TTC549 (cell line): ENCODE data around the gene FIBCD1.

Experiments
- FAIRE-seq: peaks from 2 replicates; lab custom pipeline; 2012; peaks lifted over from hg19 to GRCh38; lab: Jason Lieb, UNC

FIBCD1 gene

GRCh38 chr9:130952065-130952762, 13.2 kb upstream of the FIBCD1 start:
- FAIRE-seq, result no peak

DNA sequence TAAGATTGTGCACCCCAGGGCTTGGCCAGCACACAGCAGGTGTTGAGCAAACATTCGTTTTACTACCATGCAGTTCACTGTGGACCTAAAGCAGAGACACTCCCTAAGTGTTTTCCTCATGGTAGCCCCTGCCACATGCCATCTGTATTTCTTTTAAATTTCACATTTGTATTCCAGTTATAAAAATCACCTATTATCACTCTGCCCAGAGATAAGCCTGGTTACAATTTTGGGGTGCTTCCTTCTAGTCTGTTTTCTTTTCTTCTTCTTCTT, 10.9 kb upstream of the FIBCD1 start:
- FAIRE-seq, result no peak

DNA sequence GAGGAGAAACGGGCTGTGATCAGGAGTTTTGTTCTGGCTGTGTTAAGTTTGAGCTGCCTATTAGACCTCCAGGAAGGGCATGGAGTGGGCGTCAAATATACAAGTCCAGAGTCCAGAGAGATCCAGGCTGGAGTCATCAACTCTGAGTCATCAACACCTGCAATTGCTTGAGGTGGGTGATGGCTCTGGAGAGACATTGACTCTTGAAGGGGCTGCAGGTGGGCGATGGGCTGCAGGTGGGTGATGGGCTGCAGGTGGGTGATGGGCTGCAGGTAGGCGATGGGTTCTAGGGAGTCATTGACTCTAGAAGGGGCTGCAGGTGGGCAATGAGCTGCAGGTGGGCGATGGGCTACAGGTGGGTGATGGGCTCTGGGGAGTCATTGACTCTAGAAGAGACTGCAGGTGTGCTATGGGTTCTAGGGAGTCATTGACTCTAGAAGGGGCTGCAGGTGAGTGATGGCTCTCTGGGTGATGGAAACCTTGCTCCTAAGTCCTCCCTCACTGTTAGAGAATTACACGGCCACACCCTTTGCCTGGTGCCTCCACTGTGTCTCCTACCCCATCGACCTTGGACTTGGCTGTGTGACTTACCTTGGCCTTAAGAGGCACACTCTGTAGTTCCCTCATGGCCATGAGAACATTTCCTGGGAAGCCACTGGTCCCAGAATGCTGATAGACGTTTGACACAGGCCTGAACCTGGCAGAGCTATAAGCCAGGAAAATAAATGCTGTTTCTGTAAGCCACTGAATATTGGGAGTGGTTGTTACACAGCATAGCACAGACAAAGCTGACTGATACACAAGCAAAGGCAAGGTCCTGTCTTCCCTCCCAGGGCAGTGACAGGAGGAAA, 10.4 kb upstream of the FIBCD1 start:
- FAIRE-seq, result no peak

- no peak for FAIRE-seq
These were observed 9.2 kb upstream of the FIBCD1 start for GRCh38 chr9:130948266-130948665.

DNA sequence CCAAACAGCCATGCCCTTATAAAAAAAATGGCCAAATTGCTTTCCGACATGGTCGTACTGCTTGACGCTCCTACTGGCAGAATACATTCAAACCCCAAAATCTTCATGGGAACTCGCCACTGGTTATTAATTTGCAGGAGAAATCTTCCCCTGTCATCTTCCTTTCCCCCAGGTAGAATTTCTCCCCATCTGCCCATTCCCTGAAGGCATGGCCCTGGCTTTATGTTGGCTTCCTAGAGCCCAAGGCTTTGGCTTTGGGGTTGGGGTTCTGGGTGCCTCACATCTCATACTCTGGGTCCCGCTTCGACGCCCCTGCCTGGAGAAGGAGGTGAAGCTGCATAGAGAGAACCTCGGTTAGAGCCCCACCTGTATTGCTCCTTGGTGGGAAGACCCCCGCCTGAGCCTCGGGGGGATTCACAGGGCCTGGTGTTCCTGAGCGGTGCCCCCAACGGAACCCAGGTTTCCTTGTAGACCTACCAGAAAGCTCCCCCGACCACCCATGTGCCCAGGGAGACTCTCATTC, 8.6 kb upstream of the FIBCD1 start:
- no peak for FAIRE-seq

DNA sequence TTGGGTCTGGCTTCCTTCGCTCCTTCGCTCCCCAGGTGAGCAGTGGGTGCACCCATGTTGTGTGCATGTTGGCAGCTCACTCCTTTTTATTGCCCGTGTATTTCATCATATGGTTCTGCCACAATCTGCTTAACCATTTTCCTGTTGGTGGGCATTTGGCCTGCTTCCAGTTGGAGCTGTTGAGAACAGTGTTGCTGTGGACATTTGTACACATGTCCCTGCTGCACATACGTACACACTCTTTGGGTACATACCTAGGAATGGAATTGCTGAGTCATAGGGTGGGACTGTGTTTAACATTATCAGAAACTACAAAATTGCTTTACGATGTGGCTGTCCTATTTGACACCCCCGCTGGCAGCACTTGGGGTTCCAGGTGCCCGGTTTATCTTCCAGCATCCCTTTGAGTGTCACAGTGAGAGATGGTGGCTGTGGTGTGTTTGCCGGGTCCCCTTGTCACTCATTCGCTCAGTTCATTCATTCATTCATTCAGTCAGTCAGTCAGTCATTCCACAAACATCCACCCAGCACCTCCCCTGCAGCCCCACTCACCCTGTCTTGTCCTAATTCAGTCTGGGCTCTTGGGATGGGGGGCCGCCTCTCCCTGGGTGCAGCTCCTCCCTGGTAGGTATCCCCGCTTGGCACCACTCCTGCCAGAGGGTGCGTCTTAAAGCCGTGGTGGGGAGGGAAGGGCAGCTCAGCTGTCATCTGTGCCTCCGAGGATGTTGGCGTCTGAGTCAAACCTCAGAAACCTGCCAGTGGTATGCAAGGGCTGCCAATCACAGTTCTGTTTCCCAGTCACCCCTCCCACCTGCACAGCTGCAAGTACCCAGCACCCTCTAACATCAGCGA, 7.9 kb upstream of the FIBCD1 start:
- FAIRE-seq, result no peak

GRCh38 chr9:130945173-130945572, 6.1 kb upstream of the FIBCD1 start:
- no peak for FAIRE-seq

GRCh38 chr9:130944510-130945058, 5.5 kb upstream of the FIBCD1 start:
- no peak for FAIRE-seq

DNA sequence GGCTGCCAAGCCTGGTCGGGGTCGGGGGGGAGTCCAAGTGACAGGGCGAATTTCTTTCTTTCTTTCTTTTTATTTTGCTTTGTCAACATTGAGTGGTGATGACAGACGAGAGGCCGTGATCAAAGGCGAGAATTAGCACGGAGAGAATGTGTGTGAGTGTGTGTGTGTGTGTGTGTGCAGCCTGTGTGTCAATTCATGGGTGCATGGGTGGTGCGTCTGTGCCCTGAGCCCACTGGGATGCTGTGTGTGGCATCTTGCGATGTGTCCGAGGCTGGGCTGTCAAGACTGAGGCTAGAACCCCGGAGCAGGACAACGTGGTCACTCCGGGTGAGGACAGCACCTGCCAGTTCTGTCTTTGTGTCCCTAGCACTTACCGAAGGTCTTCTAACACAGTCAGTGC, 4.7 kb upstream of the FIBCD1 start:
- FAIRE-seq, result no peak

- FAIRE-seq, result no peak
These were observed 4.2 kb upstream of the FIBCD1 start for GRCh38 chr9:130943221-130943620.

DNA sequence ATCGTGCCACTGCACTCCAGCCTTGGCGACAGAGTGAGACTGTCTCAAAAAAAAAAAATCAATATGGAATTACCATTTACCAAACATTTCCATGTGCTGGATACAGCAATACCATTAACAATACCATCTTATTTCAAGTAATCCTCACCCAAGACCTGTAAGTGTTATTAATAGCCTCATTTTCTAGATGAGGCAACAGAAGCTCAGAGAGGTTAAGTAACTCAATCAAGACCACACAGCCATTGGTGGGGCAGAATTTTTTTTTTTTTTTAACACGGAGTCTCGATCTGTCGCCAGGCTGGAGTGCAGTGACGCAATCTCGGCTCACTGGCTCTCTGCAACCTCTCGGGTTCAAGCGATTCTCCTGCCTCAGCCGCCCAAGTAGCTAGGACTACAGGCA, 3.6 kb upstream of the FIBCD1 start:
- no peak for FAIRE-seq

GRCh38 chr9:130942084-130942483, 3.0 kb upstream of the FIBCD1 start:
- FAIRE-seq, result no peak

- FAIRE-seq, result no peak
These were observed 1.9 kb upstream of the FIBCD1 start for GRCh38 chr9:130940693-130941576.

GRCh38 chr9:130940027-130940549, 1.0 kb upstream of the FIBCD1 start:
- FAIRE-seq, result no peak

DNA sequence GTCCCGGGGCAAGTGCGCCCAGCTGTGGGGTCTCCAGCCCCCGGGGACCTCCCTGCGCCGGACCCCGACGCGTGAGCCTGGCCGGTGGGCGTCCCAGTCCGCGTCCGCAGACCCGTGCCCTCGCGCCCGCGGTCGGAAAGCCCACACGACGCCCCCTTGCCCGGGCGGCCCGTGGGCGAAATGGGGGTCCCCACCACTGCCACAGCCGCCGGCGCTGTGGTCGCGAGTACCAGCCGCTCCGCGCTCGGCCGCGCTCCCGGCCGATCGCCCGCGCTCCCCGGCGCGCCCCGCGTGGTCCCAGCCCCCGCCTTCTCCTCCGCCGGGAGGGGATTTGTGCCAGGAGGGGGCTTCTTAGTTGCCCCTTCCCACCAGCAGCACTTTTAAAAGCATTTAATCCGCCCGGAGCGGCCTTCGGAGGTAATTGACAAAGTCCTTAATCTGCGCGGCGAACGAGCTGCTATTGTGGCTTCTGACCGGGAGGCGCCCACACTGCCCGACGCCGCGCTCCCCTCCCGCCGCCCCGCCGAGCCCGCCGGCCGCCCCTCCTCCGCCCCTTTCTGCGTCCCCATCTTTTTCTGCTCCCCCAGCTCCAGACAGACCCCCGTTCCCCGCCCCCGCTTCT, 469 bp upstream of the FIBCD1 start:
- no peak for FAIRE-seq

DNA sequence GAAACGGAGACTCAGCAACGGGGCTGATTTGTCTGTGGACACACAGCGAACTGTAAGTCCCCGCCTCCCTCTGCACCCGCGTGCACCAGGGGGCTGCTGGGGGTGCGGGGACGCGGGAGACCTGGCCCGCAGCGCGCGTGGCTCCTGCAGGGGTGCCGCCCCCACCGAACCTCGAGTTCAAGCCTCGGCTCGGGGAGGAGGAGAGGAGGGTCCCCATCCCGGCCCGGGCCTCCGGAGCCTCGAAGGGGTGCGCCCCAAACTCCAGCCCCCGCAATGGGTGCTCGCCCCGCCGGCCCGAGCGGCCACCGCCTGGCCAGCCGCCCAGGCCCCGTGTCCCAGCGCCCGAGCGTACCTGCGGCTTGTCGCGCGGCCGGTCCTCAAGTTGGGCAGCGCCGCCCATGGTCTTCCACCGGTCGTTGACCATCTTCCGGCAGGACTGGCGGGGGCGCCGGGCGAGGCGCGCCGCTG, 829 bp downstream of the FIBCD1 start:
- no peak for FAIRE-seq

DNA sequence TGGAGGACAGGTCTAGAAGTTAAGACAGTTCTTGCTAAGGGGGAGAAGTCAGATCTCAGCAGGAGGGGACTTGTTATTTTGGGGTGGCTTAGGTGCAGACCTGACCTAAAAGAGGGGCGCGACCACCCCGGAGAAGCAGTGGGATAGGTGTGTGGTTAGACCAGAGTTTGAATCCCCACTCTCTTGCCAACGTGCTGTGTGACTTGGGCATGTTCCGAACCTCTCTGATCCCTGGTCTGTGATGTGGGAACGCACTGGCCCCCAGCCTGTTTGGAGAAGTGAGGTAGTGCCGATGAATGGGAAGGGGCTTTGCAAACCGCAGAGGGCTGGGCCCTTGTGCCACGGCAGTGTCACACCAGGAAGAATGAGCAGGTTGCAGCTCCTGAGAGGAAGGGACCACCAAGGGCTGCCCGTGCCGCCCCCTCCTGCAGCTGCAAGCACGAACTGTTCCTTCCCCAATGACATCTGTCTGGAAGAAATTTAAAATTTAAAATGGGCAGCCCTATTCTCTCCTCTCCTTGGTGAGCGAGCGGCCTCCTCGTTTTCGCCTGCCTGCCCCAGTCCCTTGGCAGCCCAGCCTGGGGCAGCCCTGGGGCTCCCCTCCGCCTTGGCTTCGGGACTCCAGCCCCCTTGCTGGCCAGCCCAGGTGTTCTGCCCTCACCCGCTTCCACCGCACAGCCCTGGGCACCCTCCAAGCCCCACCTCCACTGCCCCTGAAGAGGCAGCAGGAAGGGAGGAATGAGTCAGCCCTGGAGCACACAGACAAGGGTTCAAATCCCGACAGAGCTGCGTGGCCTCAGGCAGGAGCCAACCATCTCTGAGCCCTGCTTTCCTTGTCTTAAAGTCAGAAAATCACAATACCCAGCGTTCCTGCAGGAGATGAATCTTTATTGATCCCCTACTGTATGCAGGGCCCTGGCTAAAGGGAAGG, 1.6 kb downstream of the FIBCD1 start:
- no peak for FAIRE-seq

GRCh38 chr9:130936285-130937117, 2.5 kb downstream of the FIBCD1 start:
- FAIRE-seq, result no peak
